Measurements from ENCODE around the gene DIPK1B. TPM values are rescaled to one million over a fixed set of nuclear protein-coding genes. Genes with fewer than 3 reads are reported as not detected.

The DIPK1B gene
- 24.5 and 27.1 TPM in 2 replicates for polyA plus RNA-seq (2012; rRNA removed)
- polyA plus RNA-seq (2012; cell fraction: cytosol; rRNA removed) = 10.2 and 18.9 TPM in 2 replicates
- 29.2 and 33.2 TPM in 2 replicates for polyA plus RNA-seq (2012; cell fraction: nucleus; rRNA removed)

DNA sequence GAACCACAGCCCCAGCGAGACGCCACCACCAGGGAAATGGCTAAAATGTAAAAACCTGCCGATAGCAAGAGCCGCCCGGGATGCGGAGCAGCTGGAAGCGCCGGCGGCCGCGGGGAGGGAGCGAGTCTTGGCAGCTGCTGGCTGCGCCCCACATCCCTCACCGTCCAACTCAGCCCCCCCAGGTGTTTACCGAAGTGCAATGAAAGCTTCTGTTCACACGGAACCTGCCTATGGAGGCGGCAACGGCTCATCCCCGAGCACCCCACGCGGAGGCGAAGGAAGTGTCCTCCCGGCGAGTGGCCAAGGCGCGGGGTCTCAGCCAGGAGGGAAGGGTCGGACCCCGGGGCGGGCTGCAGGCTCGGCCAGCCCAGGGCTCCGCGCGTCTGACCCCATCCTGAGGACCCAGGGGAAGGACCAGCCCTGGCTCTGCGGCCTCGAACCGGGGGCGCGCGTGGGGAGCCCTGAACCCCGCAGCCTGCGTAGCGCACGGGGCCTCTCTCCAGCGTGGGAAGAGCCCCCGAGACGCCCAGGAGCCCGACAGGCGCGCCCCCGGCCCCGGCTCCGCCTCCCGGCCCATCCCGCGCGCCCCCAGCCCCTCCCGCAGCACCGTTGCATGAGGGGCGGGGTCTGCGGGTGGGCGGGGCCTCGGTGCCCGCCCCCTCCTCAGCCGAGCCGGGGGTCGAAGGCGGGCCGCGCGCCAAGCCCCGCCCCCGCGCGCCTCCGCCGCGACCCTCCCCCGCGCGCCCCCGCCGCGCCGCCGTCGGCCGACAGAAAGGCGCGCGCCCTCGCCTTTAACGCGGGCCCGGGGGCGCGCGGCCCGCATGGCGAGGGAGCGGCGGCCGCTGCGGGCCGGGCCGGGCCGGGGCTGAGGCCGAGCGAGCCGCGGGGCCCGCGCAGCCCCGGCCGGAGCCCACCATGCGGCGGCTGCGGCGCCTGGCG lies at the start of gene DIPK1B:
DIPK1B (plus strand) TSS at position 822 of the 939 bp plus-strand sequence; CDS start at position 916, 94 bp downstream.
- 0 out of 2 replicates have a peak within 1 kb of the TSS, but pooled peaks have one; percentile 46 for H2AFZ ChIP-seq (ENCODE audit: low read depth)

More for the DNA sequence above, at the start of gene DIPK1B:
- Histone ChIP-seq H3K4me2 (peak within 1 kb of the TSS; percentile 90), H3K27ac (ENCODE audit: low read depth in 2 of 2, low read length in 1 of 2) (peak within 1 kb of the TSS in 1 of 2 experiments; percentile 71; a peak in 2 of 4 replicates), H3F3A (replicated peaks; ENCODE audit: insufficient read depth) (peaks cover 17% of the 10 kb centered on the region), H3K27me3 (ENCODE audit: insufficient read depth) (no peaks in the 10 kb centered on the region), H3K9ac (peak within 1 kb of the TSS; percentile 67), H4K20me1 (ENCODE audit: insufficient read depth) (no peaks in the 10 kb centered on the region), H3K4me3 (ENCODE audit: low read depth in 2 of 2, low read length in 1 of 2) (peak within 1 kb of the TSS; percentile 61 to 69), H3K79me2 (ENCODE audit: insufficient read depth) (no peaks in the 10 kb centered on the region), H3K9me2 (no peaks in the 10 kb centered on the region), H3K4me1 (ENCODE audit: control insufficient read depth in 1 of 2, insufficient read depth in 2 of 2, low read depth in 1 of 2, low read length in 1 of 2) (peaks cover 4 to 18% of the 10 kb centered on the region in 2 experiments; a peak in 1 of 4 replicates), H3K9me3 (no peaks in the 10 kb centered on the region), H3K36me3 (replicated peaks in 1 of 2; ENCODE audit: control insufficient read depth in 1 of 2, insufficient read depth in 2 of 2, low read length in 1 of 2) (no peaks in the 10 kb centered on the region)
- POLR2A ChIA-PET = interaction anchor here (1.0 to 4.2 kb wide), 2 partner anchors 16 to 17 kb away, joined by 3 to 51 read pairs; no protein-coding TSS in a partner anchor
- CTCF ChIA-PET = interaction anchor here (0.9 to 8.4 kb wide), 5 partner anchors 16 to 227 kb away, joined by 3 to 99 read pairs (median 6); partner anchors contain the start of gene LCN8
- WGBS (ENCODE audit: low lambda C conversion rate) = 7% methylated on average over 29 of the region's 119 CpGs
- peak; percentile 100 for DNase-seq
- TF ChIP-seq, protein P1, sequence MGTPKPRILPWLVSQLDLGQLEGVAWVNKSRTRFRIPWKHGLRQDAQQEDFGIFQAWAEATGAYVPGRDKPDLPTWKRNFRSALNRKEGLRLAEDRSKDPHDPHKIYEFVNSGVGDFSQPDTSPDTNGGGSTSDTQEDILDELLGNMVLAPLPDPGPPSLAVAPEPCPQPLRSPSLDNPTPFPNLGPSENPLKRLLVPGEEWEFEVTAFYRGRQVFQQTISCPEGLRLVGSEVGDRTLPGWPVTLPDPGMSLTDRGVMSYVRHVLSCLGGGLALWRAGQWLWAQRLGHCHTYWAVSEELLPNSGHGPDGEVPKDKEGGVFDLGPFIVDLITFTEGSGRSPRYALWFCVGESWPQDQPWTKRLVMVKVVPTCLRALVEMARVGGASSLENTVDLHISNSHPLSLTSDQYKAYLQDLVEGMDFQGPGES (IDR thresholded peaks at IDR 0.05; ENCODE audit: low read depth, low read length) = no peak
- no peak for TF ChIP-seq RAD21 (IDR thresholded peaks at IDR 0.05; ENCODE audit: low read length)
- no peak for TF ChIP-seq FOXJ3 (CRISPR knock-in tag; IDR thresholded peaks at IDR 0.05)
- TF ChIP-seq EP300 (IDR thresholded peaks at IDR 0.05; ENCODE audit: borderline replicate concordance in 1 of 2, low read depth in 1 of 2, low read length in 1 of 2) = no peak
- no peak for TF ChIP-seq SIN3A (IDR thresholded peaks at IDR 0.05; ENCODE audit: borderline replicate concordance, low read depth, low read length)
- TF ChIP-seq, protein P2, sequence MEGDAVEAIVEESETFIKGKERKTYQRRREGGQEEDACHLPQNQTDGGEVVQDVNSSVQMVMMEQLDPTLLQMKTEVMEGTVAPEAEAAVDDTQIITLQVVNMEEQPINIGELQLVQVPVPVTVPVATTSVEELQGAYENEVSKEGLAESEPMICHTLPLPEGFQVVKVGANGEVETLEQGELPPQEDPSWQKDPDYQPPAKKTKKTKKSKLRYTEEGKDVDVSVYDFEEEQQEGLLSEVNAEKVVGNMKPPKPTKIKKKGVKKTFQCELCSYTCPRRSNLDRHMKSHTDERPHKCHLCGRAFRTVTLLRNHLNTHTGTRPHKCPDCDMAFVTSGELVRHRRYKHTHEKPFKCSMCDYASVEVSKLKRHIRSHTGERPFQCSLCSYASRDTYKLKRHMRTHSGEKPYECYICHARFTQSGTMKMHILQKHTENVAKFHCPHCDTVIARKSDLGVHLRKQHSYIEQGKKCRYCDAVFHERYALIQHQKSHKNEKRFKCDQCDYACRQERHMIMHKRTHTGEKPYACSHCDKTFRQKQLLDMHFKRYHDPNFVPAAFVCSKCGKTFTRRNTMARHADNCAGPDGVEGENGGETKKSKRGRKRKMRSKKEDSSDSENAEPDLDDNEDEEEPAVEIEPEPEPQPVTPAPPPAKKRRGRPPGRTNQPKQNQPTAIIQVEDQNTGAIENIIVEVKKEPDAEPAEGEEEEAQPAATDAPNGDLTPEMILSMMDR (IDR thresholded peaks at IDR 0.05) = no peak
- TF ChIP-seq NRF1 (IDR thresholded peaks at IDR 0.05; ENCODE audit: low read depth, low read length) = no peak
- TF ChIP-seq GATA2 (CRISPR knock-in tag; IDR thresholded peaks at IDR 0.05) = no peak
- TF ChIP-seq TCF12 (IDR thresholded peaks at IDR 0.05) = no peak
- TF ChIP-seq, protein P3, sequence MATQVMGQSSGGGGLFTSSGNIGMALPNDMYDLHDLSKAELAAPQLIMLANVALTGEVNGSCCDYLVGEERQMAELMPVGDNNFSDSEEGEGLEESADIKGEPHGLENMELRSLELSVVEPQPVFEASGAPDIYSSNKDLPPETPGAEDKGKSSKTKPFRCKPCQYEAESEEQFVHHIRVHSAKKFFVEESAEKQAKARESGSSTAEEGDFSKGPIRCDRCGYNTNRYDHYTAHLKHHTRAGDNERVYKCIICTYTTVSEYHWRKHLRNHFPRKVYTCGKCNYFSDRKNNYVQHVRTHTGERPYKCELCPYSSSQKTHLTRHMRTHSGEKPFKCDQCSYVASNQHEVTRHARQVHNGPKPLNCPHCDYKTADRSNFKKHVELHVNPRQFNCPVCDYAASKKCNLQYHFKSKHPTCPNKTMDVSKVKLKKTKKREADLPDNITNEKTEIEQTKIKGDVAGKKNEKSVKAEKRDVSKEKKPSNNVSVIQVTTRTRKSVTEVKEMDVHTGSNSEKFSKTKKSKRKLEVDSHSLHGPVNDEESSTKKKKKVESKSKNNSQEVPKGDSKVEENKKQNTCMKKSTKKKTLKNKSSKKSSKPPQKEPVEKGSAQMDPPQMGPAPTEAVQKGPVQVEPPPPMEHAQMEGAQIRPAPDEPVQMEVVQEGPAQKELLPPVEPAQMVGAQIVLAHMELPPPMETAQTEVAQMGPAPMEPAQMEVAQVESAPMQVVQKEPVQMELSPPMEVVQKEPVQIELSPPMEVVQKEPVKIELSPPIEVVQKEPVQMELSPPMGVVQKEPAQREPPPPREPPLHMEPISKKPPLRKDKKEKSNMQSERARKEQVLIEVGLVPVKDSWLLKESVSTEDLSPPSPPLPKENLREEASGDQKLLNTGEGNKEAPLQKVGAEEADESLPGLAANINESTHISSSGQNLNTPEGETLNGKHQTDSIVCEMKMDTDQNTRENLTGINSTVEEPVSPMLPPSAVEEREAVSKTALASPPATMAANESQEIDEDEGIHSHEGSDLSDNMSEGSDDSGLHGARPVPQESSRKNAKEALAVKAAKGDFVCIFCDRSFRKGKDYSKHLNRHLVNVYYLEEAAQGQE (IDR thresholded peaks at IDR 0.05; ENCODE audit: low read depth, low read length) = no peak
- no peak for TF ChIP-seq CHD2 (IDR thresholded peaks at IDR 0.05; ENCODE audit: low read length, partially characterized antibody)
- TF ChIP-seq, protein P4, sequence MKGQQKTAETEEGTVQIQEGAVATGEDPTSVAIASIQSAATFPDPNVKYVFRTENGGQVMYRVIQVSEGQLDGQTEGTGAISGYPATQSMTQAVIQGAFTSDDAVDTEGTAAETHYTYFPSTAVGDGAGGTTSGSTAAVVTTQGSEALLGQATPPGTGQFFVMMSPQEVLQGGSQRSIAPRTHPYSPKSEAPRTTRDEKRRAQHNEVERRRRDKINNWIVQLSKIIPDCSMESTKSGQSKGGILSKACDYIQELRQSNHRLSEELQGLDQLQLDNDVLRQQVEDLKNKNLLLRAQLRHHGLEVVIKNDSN (IDR thresholded peaks at IDR 0.05; ENCODE audit: borderline replicate concordance, low read depth) = no peak
- no peak for TF ChIP-seq RCOR1 (IDR thresholded peaks at IDR 0.05; ENCODE audit: low read length)
- TF ChIP-seq, protein P5, sequence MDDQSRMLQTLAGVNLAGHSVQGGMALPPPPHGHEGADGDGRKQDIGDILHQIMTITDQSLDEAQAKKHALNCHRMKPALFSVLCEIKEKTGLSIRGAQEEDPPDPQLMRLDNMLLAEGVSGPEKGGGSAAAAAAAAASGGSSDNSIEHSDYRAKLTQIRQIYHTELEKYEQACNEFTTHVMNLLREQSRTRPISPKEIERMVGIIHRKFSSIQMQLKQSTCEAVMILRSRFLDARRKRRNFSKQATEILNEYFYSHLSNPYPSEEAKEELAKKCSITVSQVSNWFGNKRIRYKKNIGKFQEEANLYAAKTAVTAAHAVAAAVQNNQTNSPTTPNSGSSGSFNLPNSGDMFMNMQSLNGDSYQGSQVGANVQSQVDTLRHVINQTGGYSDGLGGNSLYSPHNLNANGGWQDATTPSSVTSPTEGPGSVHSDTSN (IDR thresholded peaks at IDR 0.05) = no peak
- no peak for TF ChIP-seq NFIC (IDR thresholded peaks at IDR 0.05; ENCODE audit: borderline replicate concordance)
- TF ChIP-seq, protein P6, sequence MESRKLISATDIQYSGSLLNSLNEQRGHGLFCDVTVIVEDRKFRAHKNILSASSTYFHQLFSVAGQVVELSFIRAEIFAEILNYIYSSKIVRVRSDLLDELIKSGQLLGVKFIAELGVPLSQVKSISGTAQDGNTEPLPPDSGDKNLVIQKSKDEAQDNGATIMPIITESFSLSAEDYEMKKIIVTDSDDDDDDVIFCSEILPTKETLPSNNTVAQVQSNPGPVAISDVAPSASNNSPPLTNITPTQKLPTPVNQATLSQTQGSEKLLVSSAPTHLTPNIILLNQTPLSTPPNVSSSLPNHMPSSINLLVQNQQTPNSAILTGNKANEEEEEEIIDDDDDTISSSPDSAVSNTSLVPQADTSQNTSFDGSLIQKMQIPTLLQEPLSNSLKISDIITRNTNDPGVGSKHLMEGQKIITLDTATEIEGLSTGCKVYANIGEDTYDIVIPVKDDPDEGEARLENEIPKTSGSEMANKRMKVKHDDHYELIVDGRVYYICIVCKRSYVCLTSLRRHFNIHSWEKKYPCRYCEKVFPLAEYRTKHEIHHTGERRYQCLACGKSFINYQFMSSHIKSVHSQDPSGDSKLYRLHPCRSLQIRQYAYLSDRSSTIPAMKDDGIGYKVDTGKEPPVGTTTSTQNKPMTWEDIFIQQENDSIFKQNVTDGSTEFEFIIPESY (IDR thresholded peaks at IDR 0.05; ENCODE audit: borderline replicate concordance, low read depth) = no peak
- TF ChIP-seq EZH2phosphoT487 (IDR thresholded peaks at IDR 0.05; ENCODE audit: borderline replicate concordance, low read depth) = no peak

All from SK-N-SH (cell line).